Measurements from ENCODE around the gene C2CD4D.

- TF ChIP-seq, protein P1, sequence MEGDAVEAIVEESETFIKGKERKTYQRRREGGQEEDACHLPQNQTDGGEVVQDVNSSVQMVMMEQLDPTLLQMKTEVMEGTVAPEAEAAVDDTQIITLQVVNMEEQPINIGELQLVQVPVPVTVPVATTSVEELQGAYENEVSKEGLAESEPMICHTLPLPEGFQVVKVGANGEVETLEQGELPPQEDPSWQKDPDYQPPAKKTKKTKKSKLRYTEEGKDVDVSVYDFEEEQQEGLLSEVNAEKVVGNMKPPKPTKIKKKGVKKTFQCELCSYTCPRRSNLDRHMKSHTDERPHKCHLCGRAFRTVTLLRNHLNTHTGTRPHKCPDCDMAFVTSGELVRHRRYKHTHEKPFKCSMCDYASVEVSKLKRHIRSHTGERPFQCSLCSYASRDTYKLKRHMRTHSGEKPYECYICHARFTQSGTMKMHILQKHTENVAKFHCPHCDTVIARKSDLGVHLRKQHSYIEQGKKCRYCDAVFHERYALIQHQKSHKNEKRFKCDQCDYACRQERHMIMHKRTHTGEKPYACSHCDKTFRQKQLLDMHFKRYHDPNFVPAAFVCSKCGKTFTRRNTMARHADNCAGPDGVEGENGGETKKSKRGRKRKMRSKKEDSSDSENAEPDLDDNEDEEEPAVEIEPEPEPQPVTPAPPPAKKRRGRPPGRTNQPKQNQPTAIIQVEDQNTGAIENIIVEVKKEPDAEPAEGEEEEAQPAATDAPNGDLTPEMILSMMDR (IDR thresholded peaks at IDR 0.05): no peak
- TF ChIP-seq EZH2 (IDR thresholded peaks at IDR 0.05): no peak
Observed at GRCh38 chr1:151822404-151822803, 17.2 kb downstream of the C2CD4D start.
